NCI-H1930 (cell line): ENCODE results near the gene HTT.

Source experiments
- DNase-seq, 2 experiments: peaks; one replicate each; lab custom pipeline; 2025; lab: John Stamatoyannopoulos, UW

Gene HTT

DNA sequence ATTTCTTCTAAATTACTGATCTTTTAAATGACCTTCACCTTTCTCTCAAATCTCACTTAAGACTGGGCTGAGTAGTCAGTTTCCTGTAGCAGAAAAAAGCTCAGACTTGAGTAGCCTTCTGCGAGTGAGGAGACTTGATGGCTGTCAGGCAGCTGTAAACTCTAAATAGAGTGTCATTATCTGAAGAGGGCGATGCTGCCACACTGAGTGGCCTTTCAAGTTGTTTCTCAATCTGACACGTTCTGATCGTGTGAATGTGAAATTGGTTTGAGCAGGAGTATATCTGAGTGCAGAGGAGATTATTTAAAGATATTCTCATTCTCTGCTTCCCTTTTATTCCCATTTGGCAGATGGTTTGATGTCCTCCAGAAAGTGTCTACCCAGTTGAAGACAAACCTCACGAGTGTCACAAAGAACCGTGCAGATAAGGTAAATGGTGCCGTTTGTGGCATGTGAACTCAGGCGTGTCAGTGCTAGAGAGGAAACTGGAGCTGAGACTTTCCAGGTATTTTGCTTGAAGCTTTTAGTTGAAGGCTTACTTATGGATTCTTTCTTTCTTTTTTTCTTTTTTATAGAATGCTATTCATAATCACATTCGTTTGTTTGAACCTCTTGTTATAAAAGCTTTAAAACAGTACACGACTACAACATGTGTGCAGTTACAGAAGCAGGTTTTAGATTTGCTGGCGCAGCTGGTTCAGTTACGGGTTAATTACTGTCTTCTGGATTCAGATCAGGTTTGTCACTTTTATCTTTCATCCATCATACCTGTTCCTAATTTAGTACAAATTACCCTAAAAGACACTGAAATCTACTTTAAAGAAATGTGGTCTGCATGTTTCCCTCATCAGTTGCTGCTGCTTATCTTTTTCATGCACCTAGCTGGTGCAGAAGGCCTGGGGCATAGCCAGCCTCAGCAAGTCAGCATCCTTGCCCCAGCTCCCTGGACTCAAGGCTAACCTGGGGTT is 100.2 kb downstream of the HTT start:
- no peak for DNase-seq

DNA sequence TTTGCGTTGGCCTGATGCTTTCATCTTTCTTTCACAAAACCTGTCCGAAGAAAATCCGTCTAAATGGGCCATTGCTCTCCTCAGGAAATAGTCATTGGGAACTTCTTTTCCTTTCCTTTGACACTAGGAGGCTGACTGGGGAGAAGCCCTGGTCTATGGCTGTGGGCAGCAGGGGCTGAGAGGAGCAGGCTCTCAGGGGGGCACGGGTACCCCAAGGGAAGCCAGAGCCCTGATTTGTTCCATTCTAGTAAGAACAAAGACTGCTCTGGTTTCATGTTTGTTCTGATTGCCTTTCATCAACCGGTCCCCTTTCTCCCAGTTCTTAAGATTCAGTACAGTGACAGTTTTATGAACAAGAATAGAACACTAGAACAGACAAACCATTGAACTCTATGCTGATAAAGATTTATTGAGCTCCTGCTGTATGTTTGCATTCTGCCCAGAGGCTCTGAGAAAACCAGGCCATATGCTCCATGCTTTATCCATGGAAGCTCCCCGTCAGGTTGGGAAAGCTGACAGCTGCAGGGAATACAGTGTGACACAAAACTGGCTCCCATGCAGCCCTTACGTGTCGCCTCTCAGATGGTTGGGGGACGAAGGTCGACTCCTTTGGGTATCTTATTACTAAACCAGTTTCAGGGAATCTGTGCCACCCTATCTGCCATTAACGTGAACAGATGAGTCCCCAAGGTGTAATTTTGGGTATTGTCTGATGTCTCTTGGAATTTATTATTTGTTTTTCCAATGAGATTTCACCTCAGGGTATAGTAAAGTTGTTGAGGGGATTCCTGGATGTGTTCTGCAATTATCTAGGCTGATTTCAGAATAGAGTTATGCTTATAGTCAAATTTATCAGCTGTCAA is 102.1 kb downstream of the HTT start:
- no peak for DNase-seq

DNA sequence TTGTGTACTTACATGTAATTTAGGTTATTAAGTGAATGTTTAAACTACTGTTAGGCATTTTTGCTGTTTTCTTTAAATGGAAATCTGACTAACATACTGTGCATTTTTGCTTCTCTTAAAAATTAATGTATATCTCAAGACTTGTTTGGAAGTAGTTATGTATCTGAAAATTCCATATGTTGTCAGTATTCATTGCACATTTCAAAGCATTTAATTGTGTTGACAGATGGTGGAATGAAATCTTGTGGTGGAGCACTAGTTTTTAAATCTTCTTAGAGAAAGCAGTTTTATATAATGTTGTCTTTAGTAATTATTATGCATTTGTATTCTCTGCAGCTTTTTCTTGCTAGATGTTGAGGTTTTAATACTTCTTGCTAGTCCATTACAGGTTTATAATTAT is 102.9 kb downstream of the HTT start:
- DNase-seq, result no peak

DNA sequence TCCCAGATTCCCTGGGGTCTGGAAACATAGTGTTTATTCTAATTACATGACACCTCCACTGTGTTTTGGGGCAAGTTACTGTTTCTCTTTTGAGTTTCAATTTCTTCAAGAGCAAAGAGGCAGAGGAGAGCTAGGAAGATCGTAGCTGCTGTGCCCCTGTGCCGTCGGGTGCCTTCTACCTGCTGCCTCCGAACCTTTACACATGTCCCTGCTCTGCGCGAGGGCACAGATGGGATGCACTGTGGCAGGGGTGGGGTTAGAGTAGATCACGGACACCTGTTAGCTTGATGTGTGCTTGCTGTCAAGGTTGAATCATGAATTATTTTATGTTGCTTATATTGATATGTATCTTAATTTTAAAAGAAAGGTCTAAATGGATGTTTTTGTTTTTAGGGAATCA is 103.4 kb downstream of the HTT start:
- DNase-seq, result no peak

DNA sequence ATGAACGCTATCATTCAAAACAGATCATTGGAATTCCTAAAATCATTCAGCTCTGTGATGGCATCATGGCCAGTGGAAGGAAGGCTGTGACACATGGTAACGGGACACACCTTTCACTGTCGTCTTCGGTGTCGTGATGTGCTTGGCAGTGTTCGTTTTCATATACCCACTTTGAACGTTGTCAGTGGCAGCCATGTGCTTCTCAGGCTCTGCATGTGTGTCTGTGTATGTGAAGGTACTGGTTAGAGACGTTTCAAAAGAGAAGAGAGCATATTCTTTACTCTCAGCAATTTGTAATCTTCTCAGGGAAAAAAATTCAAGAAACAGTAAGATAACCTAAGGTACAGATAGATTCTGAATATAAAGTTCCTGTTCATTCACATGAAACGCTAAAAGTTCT is 103.9 kb downstream of the HTT start:
- DNase-seq, result no peak

DNA sequence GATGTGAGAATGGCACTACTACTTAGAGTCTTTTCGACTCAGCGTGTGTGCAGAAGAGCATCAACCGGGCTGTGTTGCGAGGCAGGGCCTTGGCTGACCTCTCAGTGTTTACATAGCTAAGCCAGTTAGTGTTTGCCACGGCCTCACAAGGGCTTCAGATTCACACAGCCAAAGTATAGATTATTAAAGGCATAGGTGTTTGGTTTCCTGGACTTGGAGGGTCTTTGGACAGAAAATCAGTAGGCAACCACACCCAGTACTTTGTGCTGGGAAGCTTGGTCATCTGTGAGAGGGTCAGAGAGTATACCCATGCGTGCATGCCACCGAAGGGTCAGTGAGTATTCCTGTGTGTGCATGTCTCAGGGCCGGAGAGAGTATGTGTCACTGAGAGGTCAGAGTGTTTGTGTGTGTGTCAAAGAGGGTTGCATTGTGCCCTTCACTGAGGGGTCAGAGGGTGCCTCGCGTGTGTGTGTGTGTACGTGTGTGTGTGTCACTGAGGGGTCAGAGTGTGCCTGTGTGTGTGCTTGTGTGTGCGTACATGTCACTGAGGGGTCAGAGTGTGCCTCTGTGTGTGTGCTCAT is 104.7 kb downstream of the HTT start:
- DNase-seq, result no peak

DNA sequence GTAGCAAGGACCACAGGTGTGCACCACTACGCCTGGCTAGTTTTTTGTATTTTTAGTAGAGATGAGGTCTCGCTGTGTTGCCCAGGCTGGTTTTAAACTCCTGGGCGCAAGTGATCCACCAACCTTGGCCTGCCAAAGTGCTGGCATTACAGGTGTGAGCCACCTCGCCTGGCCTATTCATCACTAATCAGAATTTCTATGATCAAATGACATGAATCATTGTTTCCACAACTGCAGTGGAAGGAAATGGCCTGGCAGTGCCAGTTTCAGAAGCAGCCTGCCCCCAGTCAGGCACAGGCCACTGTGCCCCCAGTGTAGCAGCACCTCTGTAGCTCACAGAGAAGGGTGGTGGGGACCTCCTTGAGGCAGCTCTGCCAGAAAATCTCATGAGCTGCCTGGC is 108.5 kb downstream of the HTT start:
- no peak for DNase-seq

DNA sequence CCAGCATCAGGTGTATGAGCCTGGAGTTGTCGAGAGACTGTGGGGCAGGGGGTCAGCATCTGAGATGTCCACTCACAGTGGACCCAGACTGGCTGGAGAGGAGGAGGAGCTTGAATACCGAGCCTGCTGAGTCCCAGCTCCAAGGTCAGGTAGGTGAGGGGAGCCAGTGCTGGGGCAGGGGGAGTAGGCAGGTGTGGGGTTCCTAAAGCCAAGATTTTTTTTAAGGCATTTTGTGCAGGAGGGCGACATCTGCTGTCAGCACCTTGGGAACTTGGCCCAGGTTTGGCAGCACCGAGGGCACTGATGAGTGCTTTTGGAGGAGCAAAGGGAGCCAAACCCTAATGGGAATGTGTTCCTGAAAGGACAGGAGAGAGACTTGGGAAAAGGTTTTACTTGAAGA is 110.2 kb downstream of the HTT start:
- no peak for DNase-seq

DNA sequence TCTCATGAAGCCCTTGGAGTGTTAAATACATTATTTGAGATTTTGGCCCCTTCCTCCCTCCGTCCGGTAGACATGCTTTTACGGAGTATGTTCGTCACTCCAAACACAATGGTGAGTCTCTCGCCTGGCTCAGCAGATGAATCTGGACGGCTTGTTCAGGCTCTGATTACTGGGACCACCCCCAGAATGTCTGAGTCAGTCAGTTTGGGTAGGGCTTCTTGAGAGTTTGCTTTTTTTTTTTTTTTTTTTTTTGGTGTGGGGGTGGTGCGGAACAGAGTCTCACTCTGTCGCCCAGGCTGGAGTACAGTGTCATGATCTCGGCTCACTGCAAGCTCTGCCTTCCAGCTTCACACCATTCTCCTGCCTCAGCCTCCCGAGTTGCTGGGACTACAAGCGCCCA is 112.1 kb downstream of the HTT start:
- DNase-seq, result no peak

DNA sequence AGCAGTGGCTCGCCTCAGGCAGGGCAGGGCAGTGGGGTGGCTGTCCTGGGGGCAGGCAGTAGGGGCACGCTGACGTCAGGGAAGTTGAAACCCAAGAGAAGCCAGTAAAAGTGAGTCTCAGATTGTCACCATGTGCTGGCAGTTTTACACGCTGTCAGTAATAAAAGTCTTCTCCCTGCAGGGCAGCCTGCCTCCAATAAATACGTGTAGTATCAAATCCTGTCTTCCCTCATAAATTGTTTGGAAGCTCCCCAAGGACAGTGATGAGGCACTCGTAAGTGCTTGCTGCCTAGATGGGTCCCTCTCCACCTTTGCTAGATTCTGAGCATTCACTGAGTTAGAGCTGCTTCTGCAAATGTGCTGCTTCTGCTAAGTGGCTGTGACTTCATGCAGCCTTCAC is 113.6 kb downstream of the HTT start:
- no peak for DNase-seq

DNA sequence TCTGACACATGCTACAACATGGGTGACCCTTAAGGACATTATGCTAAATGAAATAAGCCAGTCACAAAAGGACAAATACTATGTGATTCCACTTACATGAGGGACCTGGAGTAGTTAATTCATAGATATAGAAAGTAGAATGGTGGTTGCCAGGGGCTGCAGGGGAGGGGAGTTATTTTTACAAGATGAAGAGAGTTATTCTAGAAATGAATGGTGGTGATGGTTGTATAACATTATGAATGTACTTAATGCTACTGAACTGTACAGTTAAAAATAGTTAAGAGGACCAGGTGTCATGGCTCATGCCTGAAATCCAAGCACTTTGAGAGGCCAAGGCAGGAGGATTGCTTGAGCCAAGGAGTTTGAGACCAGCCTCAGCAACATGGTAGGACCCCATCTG is 115.0 kb downstream of the HTT start:
- no peak for DNase-seq

DNA sequence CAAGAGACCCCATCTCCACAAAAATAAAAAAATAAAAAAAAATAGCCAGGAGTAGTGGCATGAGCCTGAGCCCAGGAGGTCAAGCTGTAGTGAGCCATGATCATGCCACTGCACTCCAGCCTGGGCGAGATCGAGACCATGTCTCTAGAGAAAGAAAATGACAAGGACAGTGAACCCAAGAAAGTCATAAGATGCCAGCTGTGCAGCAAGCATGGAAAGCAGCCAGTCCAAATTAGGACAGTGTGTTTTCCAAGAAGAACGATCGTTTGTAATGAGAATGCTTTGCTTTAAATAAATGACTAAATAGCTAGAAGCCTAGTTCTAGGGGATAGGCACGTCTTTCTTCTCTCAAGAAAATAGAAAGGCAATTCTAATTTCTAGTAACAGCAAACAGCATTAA is 116.1 kb downstream of the HTT start:
- no peak for DNase-seq

DNA sequence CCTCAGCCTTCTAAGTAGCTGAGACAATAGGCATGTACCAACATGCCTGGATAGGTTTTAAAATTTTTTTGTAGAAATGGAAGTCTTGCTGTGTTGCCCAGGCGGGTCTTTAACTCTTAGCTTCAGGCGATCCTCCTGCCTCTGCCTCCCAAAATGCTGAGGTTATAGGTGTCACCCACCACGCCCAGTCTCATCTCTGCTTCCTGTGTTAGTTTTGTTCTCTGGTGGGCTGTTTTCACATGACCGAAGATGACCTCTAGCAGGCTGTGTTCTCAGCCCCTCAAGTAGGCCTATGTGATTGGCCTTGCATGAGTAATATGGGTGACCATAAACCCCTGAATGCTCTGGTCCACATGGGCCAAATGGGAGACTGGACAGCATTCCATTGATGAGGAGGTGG is 117.7 kb downstream of the HTT start:
- no peak for DNase-seq

DNA sequence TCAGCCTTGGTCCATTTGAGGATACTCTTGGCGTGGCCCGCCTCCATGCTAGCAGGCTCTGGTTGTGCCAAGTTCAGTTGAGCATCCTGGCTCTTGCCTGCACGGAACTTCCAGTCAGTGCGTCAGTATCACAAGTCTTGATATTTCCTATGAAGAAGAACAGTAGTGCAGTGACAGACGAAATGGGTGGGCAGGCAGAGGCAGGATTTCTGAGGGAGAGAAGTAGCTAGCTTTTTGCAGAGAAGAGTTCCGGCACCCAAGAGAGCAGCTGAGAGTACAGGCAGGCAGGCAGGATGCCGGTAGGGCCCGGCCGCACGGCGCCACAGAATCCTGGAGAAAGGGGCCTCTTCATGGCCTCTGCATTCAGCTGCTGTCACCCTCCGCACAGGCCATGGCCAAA is 118.3 kb downstream of the HTT start:
- no peak for DNase-seq

DNA sequence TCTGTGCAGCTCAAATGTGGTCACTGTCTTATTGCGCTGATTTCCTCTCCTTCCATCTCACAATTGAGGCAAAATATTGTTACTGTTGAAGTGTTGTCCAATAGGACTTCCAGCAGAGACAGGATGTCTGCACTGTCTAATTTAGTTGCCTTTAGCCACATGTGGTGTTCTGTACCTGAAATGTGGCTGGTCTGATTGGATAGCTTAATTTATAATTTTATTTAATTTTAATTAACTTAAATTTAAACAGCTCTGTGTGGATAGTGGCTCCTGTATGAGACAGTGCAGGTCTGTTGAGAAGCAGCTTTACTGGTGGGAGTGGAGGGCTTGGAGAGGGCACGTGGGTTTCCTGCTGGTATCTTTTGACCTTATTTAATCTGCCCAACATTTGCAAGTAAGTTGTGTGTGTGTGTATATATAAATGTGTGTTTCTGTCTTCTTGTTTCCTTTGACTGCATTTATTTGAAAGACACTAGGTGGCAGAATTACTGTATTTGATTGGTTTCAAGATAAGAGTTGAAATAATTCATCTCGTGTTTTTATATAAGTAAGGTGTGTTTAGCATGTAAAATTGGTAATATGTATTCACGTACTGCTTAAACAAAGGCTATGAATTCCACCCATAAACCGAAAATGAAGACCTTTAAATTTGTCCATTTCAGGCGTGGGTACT is 119.2 kb downstream of the HTT start:
- no peak for DNase-seq

DNA sequence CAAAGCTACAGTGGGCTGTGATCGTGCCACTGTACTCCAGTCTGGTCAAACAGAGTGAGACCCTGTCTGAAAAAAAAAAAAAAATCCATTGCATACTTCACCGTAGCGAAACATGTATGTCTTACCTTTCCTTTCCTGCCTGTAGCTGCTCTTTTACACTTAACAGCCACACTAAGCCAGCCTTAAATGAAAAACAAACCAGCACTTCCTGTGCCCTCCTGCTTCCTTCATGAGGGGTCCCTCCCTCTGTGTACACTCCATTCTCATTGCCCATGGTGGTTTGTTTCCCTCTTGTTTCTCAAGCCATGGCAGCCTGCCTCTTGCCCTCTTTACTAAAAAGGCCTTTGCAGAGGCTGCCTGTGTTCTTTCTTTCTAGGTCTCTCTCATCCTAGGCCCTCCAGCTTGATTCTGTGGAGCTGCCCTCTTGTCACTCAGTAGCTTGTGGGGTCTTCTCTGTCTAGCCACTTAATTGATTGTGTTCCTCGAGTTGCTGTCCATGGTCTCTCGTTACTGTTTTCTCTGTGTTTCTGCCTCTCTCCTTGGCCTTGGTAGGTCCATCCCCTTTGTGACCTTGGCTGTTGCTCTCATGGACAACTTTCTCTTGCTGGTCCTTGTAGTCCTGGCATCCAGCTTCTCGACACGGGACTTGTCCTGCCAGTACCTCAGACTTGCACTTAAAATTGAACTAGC is 122.3 kb downstream of the HTT start:
- no peak for DNase-seq

DNA sequence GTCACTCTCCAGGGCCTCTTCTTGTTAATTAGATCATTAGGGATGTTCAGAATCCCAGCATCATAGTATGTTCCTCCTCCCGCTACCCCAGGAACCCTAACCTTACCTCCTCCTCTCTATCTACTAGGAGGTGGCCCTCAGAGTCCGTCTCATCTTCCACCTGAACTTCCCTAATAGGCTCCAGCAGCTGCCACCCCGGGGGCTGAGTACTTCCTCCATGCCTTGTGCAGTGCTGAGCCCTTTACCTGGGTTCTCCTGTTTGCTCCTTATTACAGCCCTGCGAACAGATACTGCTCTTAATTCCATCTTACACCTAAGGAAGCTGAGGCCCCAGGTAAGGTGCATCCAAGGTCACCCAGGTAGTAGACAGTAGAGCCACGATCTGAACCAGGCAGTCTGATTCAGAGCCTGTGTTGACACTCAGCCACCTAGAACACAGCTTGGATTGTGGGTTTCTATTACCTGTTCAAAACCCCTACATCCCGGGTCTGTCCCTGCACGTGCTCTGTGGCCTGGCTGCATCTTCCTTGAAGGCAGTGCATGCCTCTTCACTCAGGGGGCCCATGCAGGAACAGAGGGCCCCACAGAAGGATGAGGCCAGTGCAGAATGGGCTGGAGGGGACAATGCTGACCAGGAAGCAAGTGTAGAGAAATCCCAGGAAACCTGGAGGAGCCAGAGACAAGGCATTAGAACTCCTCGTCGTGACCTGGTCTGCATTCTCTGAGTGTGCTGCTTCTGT is 123.1 kb downstream of the HTT start:
- DNase-seq, result no peak

DNA sequence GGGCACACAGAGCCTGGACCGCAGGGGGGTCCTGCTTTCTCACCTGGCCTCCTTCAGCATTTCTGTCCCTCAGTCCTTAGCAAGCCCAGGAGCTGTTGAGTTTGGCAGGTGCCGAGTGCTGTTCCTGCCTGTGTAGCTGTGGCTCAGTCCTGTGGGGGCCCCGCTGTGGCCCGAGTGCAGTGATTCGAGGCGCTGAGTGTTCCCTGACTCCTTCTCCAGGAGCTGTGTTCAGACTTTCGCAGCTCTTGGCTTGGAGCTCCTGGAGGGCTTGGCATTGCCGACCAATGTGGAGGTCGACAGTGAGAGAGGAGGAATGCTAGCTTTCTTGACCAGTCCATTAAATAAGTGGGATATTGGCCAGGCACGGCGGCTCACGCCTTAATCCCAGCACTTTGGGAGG is 124.4 kb downstream of the HTT start:
- DNase-seq, result no peak

DNA sequence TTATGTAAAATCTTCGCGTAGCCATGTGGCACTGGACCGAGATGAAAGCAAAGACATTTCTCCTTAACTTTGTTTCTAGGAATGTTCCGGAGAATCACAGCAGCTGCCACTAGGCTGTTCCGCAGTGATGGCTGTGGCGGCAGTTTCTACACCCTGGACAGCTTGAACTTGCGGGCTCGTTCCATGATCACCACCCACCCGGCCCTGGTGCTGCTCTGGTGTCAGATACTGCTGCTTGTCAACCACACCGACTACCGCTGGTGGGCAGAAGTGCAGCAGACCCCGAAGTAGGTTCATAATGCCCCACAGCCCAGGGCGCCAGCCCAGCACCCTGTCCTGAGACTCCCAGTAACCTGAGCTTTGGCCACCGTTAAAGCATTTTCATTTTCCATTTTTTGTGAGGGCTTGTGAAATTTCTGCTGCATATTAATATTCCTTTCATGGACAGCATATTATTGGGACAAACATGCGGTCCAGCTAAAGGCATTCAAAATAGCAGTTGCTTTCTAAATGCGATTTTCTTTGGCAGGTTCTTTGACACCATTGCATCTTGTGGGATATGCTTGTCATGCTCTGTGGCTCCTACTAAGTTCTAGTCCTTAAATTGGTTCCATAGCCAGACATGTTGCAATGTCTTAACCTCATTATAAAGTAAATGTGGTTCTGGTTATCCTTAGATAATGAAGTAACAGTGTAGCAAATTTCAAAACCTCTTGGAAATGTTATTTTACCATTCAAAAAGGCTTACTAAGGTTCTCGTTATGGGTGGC is 125.4 kb downstream of the HTT start:
- DNase-seq, result no peak

DNA sequence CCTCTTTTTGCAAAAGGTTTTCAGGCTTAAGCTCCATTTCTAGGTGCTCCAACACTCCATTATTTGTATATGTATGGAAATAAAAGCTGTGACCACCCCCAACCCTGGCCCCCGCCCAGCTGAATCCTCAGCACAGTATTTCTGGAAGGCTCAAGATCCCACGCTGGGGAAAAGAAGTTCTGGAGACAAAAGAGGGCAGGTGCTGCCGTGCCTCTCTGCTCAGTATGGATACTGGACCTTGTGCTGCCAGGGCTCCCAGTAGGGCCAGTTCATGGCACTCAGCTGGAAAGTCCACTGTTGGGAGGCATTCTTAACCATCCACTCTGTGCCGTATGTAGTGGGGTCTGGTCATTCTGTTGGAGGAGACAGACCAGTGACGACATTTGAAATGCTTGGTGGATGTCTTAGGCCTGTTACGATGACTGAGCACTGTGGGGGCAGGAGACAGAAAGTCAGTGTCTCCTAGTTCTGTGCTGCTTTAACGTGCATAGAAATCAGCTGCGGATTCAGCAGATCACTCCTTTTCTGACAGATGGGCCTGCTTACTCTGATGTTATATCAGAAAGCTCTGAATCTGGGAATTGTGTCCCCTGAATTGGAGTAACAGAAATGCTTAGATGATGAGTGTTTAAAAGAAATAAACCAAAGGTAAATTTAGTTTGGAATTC is 126.1 kb downstream of the HTT start:
- no peak for DNase-seq
